H1 (cell line): ENCODE results near the gene RSPH6A. TPM values are rescaled to one million over a fixed set of nuclear protein-coding genes. Genes with fewer than 3 reads are reported as not detected.

ENCODE experiments used
- ASH2L ChIP-seq: fragments of 200-600, 300-600 bp; sonication (generic); IDR thresholded peaks from one replicate; pipeline ENCODE4 v1.7.1; 2017; ENCODE audit warnings: low read length
- SIN3A ChIP-seq, 2 experiments: IDR thresholded peaks in 1 of 2; conservative IDR thresholded peaks in 1 of 2; 2 replicates each; pipeline ENCODE4 v1.6.1; 2011 to 2012; ENCODE audit warnings: low read length in 2 of 2, improper control_type of control experiment in 1 of 2, low read depth in 1 of 2, mild to moderate bottlenecking in 1 of 2
- polyA plus RNA-seq, 7 experiments: library from polyadenylated mRNA; depleted of rRNA in 3 of 7; stranded (reverse) in 5 of 7; unstranded in 2 of 7; fragments of >200 nt in 5 of 7; fragments of 200-250 nt in 2 of 7; gene quantifications; 1 replicate in 5 of 7; 2 replicates in 1 of 7; 4 replicates in 1 of 7; pipeline versions ENCODE4 v1.2.1 to v1.2.3, GENCODE V29; 2011 to 2013; ENCODE audit warnings: missing spikeins in 2 of 7, mixed read lengths in 2 of 7
- total RNA-seq: library from RNA; stranded (reverse); fragmentation: NEBNext Ultra II Directional; extraction: Animal tissue kit (Norgen Biotek cat#: 25700); gene quantifications from 2 replicates; pipeline ENCODE4 v1.2.1, GENCODE V29; 2021

RSPH6A gene
- total and polyA plus RNA-seq, 2 of the 8 experiments (the other 6 are each of a cell fraction or from before 2014, with no cell fraction given) = 0.05 to 0.19 TPM

- no peak; a peak in 1 of 4 replicates for TF ChIP-seq SIN3A (conservative IDR thresholded peaks at IDR 0.05 in 1 of 2, IDR thresholded peaks at IDR 0.05 in 1 of 2; ENCODE audit: low read depth in 1 of 2, low read length in 2 of 2)
- peak; percentile 60 for TF ChIP-seq ASH2L
These were observed at the start of gene RSPH6A (continued) for GRCh38 chr19:45814851-45815480.
